IMR-90 (cell line): ENCODE results near the gene MTA3. TPM values are rescaled to one million over a fixed set of nuclear protein-coding genes. Genes with fewer than 3 reads are reported as not detected.

ENCODE experiments used
- ATAC-seq: fragments of 200-7000 bp; cut with Tn5 transposase; 2 replicates; pipeline ENCODE4 v1.9.1; 2020; ENCODE audit warnings: low read depth, mild to moderate bottlenecking, moderate library complexity
- BruUV-seq: library from RNA; stranded (reverse); fragments of 400-500 nt; replicated peaks from 2 replicates; lab custom pipeline; 2021; lab: Mats Ljungman, UMichigan
- CTCF ChIA-PET: fragments of 300-600 bp; formaldehyde crosslinking; extraction: SDS; loops from one replicate; lab custom pipeline; 2021; ENCODE audit warnings: antibody characterized with exemption; lab: Yijun Ruan, JAX
- POLR2A ChIA-PET: fragments of 300-600 bp; sonication (Branson Sonifier 250); formaldehyde crosslinking; loops from one replicate; lab custom pipeline; 2022; ENCODE audit warnings: antibody characterized with exemption; ENCODE audit not compliant: unreplicated experiment; lab: Charles Lee
- DNase-seq: peaks from one replicate; pipeline ENCODE4 v3.0.0; 2013
- H2AFZ ChIP-seq: replicated peaks from 2 replicates; pipeline ENCODE3; 2013; ENCODE audit warnings: low read length, mild to moderate bottlenecking; ENCODE audit not compliant: poor library complexity
- H2AK5ac ChIP-seq: 2 replicates; pipeline ENCODE4 v1.6.1; 2013; ENCODE audit warnings: low read depth, low read length, inconsistent platforms
- H2AK9ac ChIP-seq: replicated peaks from 2 replicates; pipeline ENCODE3; 2013; ENCODE audit warnings: mild to moderate bottlenecking, low read depth, low read length, moderate library complexity; ENCODE audit not compliant: poor library complexity
- H2BK120ac ChIP-seq: 2 replicates; pipeline ENCODE4 v1.6.1; 2013; ENCODE audit warnings: low read depth, low read length, inconsistent platforms
- H2BK15ac ChIP-seq: 3 replicates; pipeline ENCODE4 v1.6.1; 2013; ENCODE audit warnings: low read depth, low read length, inconsistent platforms
- H2BK20ac ChIP-seq: 2 replicates; pipeline ENCODE4 v1.6.1; 2013; ENCODE audit warnings: low read depth, mild to moderate bottlenecking, inconsistent platforms, low read length, moderate library complexity
- H2BK5ac ChIP-seq: 2 replicates; pipeline ENCODE4 v1.6.1; 2013; ENCODE audit warnings: mild to moderate bottlenecking, low read depth, low read length, inconsistent platforms; ENCODE audit not compliant: poor library complexity, severe bottlenecking
- H3K14ac ChIP-seq: replicated peaks from 2 replicates; pipeline ENCODE4 v1.6.1; 2013; ENCODE audit warnings: low read depth, low read length, inconsistent platforms
- H3K18ac ChIP-seq: 2 replicates; pipeline ENCODE4 v1.6.1; 2013; ENCODE audit warnings: low read depth, low read length, control low read depth
- H3K23ac ChIP-seq: 2 replicates; pipeline ENCODE4 v1.6.1; 2013; ENCODE audit warnings: low read depth, low read length, inconsistent platforms
- H3K27ac ChIP-seq: 2 replicates; pipeline ENCODE4 v1.5.1; 2013; ENCODE audit warnings: mild to moderate bottlenecking, control low read depth, low read length; ENCODE audit not compliant: insufficient read depth
- H3K27me3 ChIP-seq: 2 replicates; pipeline ENCODE4 v1.6.1; 2013; ENCODE audit warnings: low read length; ENCODE audit not compliant: control insufficient read depth, insufficient read depth
- H3K36me3 ChIP-seq: 2 replicates; pipeline ENCODE4 v1.6.1; 2013; ENCODE audit warnings: low read length, mixed read lengths; ENCODE audit not compliant: control insufficient read depth, insufficient read depth
- H3K4ac ChIP-seq: 2 replicates; pipeline ENCODE4 v1.6.1; 2013; ENCODE audit warnings: low read depth, low read length, inconsistent platforms
- H3K4me1 ChIP-seq: 2 replicates; pipeline ENCODE4 v1.6.1; 2013; ENCODE audit warnings: low read length, mixed read lengths; ENCODE audit not compliant: control insufficient read depth, insufficient read depth
- H3K4me2 ChIP-seq: 2 replicates; pipeline ENCODE4 v1.6.1; 2013; ENCODE audit warnings: low read depth, mild to moderate bottlenecking, control low read depth, low read length, moderate library complexity
- H3K4me3 ChIP-seq: 2 replicates; pipeline ENCODE4 v1.5.1; 2013; ENCODE audit warnings: low read depth, mild to moderate bottlenecking, control low read depth, low read length, moderate library complexity; ENCODE audit not compliant: insufficient read depth
- H3K56ac ChIP-seq: 2 replicates; pipeline ENCODE4 v1.6.1; 2013; ENCODE audit warnings: low read length, inconsistent platforms; ENCODE audit not compliant: insufficient read depth; ENCODE audit errors: extremely low read depth
- H3K79me1 ChIP-seq, 2 experiments: 2 replicates each; pipeline ENCODE4 v1.6.1; 2013; ENCODE audit warnings: low read length in 2 of 2, inconsistent platforms in 1 of 2, low read depth in 1 of 2
- H3K9ac ChIP-seq: 2 replicates; pipeline ENCODE4 v1.6.1; 2013; ENCODE audit warnings: low read depth, low read length, control low read depth
- H3K9me1 ChIP-seq: 2 replicates; pipeline ENCODE4 v1.6.1; 2013; ENCODE audit warnings: low read length, inconsistent platforms; ENCODE audit not compliant: insufficient read depth
- H3K9me3 ChIP-seq: 2 replicates; pipeline ENCODE4 v1.6.1; 2013; ENCODE audit warnings: low read length; ENCODE audit not compliant: control insufficient read depth, insufficient read depth
- H4K20me1 ChIP-seq: 2 replicates; pipeline ENCODE4 v1.6.1; 2013; ENCODE audit warnings: low read length, inconsistent platforms; ENCODE audit not compliant: insufficient read depth
- H4K5ac ChIP-seq: 2 replicates; pipeline ENCODE4 v1.6.1; 2013; ENCODE audit warnings: mild to moderate bottlenecking, low read depth, low read length, control low read depth
- H4K8ac ChIP-seq, 2 experiments: 2 replicates each; pipeline ENCODE4 v1.6.1; 2013; ENCODE audit warnings: low read depth in 2 of 2, low read length in 2 of 2, control low read depth in 1 of 2, inconsistent platforms in 1 of 2
- H4K91ac ChIP-seq: 2 replicates; pipeline ENCODE4 v1.6.1; 2013; ENCODE audit warnings: low read depth, low read length, inconsistent platforms; ENCODE audit not compliant: insufficient read depth
- FOS ChIP-seq: fragments of 150-350 bp; IDR thresholded peaks from 2 replicates; pipeline ENCODE4 v1.6.1; 2016; ENCODE audit warnings: low read depth, low read length
- MAFK ChIP-seq: IDR thresholded peaks from 2 replicates; pipeline ENCODE4 v1.6.1; 2012; ENCODE audit warnings: low read depth, low read length, improper control_type of control experiment
- SMC3 ChIP-seq: fragments of 150-350 bp; IDR thresholded peaks from 2 replicates; pipeline ENCODE4 v1.6.1; 2016; ENCODE audit warnings: low read depth, mild to moderate bottlenecking, antibody characterized with exemption, low read length, moderate library complexity
- WGBS, 2 experiments: methylation state at CpG; one replicate each; pipeline versions ENCODE4 v1.1.5 to v1.1.7; 2013; ENCODE audit warnings: missing lambda C conversion rate in 2 of 2; ENCODE audit not compliant: insufficient read length in 1 of 2; ENCODE audit errors: extremely low coverage in 2 of 2; 5-methylcytosine and 5-hydroxymethylcytosine counted together
- dilution Hi-C: fragments of 300-500 bp; cut with HindIII; formaldehyde crosslinking; loops from one replicate; pipeline ENCODE4 v1.14.3; 2018; ENCODE audit warnings: low sequenced_read_pairs; ENCODE audit not compliant: unreplicated experiment
- in situ Hi-C: fragments of 300-500 bp; cut with MboI; formaldehyde crosslinking; loops from 3 replicates; pipeline ENCODE4 v1.14.3; 2019; ENCODE audit warnings: low sequenced_read_pairs, inconsistent platforms, mixed read lengths
- intact Hi-C: fragments of 100-400 bp; cut with micrococcal nuclease; formaldehyde crosslinking; loops from 2 replicates; pipeline ENCODE4 v1.10.0; 2022
- polyA plus RNA-seq, 3 experiments: library from polyadenylated mRNA; depleted of rRNA; stranded (reverse); fragments of >200 nt; gene quantifications; 2 replicates each; pipeline ENCODE4 v1.2.3, GENCODE V29; 2012; ENCODE audit warnings: low replicate concordance in 1 of 3
- total RNA-seq: library from RNA; depleted of rRNA; stranded (reverse); fragments of >200 nt; gene quantifications from 2 replicates; pipeline ENCODE4 v1.2.3, GENCODE V29; 2012

MTA3 gene
- total and polyA plus RNA-seq, 2 of the 4 experiments (the other 2 are of a cell fraction), result 31.9 to 34.3 TPM

- no peak overlapping the region for H4K91ac ChIP-seq
- dilution Hi-C loops, result no loop called here
- no peaks in the 10 kb centered on the region for H3K36me3 ChIP-seq
- H3K27me3 ChIP-seq, result peaks cover 6% of the 10 kb centered on the region
- H3K4ac ChIP-seq, result no peak overlapping the region
- H4K20me1 ChIP-seq, result no peaks in the 10 kb centered on the region
- H3K9ac ChIP-seq, result no peak overlapping the region
- H3K79me1 ChIP-seq, result no peaks in the 10 kb centered on the region
- no peak overlapping the region for H3K4me3 ChIP-seq
- 70% methylated on average over 4 of the region's 8 CpGs; no CpG with 5 or more reads in 1 of the 2 experiments for WGBS, 2 experiments
- ChIA-PET CTCF (no interaction called here), POLR2A (no interaction called here)
- H2AK9ac ChIP-seq, result no peak overlapping the region
- H3K18ac ChIP-seq, result no peak overlapping the region
- H2BK120ac ChIP-seq, result no peak overlapping the region
- intact Hi-C loops, result no loop called here
- ATAC-seq (no peak), DNase-seq (no peak)
- no peak overlapping the region for H3K23ac ChIP-seq
- H2BK15ac ChIP-seq, result no peak overlapping the region
- no peaks in the 10 kb centered on the region for H3K4me1 ChIP-seq
- no peaks in the 10 kb centered on the region for H3K9me3 ChIP-seq
- in situ Hi-C loops, result no loop called here
- no peaks in the 10 kb centered on the region for H3K9me1 ChIP-seq
- H3K4me2 ChIP-seq, result no peak overlapping the region
- no peak overlapping the region for H3K27ac ChIP-seq
- no peak overlapping the region for H4K5ac ChIP-seq
- no peak for TF ChIP-seq FOS
- TF ChIP-seq SMC3, result no peak
- TF ChIP-seq MAFK, result no peak
- no peak overlapping the region for H4K8ac ChIP-seq
- H3K14ac ChIP-seq, result no peak overlapping the region
- H2AFZ ChIP-seq, result no peak overlapping the region
- no peak overlapping the region for H2BK20ac ChIP-seq
- H3K56ac ChIP-seq, result no peak overlapping the region
- BruUV-seq, result no TSS peak
- H2AK5ac ChIP-seq, result no peak overlapping the region
- H2BK5ac ChIP-seq, result no peak overlapping the region
Observed at GRCh38 chr2:42519624-42520023, 48.8 kb upstream of the MTA3 start.
